Smooth muscle cell (in vitro differentiated cells): ENCODE measurements around the gene TNIP3. TPM values are rescaled to one million over a fixed set of nuclear protein-coding genes. Genes with fewer than 3 reads are reported as not detected.

Source experiments
- DNase-seq: peaks from one replicate; lab custom pipeline; 2025; ENCODE audit not compliant: unreplicated experiment; lab: John Stamatoyannopoulos, UW
- H2AFZ ChIP-seq: fragments of 200-600 bp; sonication (generic); 2 replicates; pipeline ENCODE4 v1.6.0; 2016; ENCODE audit warnings: antibody characterized with exemption, low read depth, mild to moderate bottlenecking
- H3F3A ChIP-seq: fragments of 200-600 bp; sonication (generic); 2 replicates; pipeline ENCODE4 v1.6.0; 2017; ENCODE audit warnings: antibody characterized with exemption, low read depth
- H3K27ac ChIP-seq: fragments of 200-600 bp; sonication (generic); 2 replicates; pipeline ENCODE4 v1.5.1; 2016; ENCODE audit warnings: low read depth, mild to moderate bottlenecking
- H3K27me3 ChIP-seq: fragments of 200-600 bp; sonication (generic); 2 replicates; pipeline ENCODE4 v1.6.1; 2016; ENCODE audit warnings: low read depth, mild to moderate bottlenecking
- H3K36me3 ChIP-seq: fragments of 200-600 bp; sonication (generic); 2 replicates; pipeline ENCODE4 v1.5.1; 2016; ENCODE audit warnings: low read depth
- H3K4me1 ChIP-seq: fragments of 200-600 bp; sonication (generic); 2 replicates; pipeline ENCODE4 v1.5.1; 2016; ENCODE audit warnings: low read depth
- H3K4me2 ChIP-seq: fragments of 200-600 bp; sonication (generic); 2 replicates; pipeline ENCODE4 v1.6.0; 2016; ENCODE audit warnings: mild to moderate bottlenecking
- H3K4me3 ChIP-seq: fragments of 200-600 bp; sonication (generic); 2 replicates; pipeline ENCODE4 v1.5.1; 2016; ENCODE audit warnings: mild to moderate bottlenecking
- H3K79me2 ChIP-seq: fragments of 200-600 bp; sonication (generic); 2 replicates; pipeline ENCODE4 v1.6.0; 2016; ENCODE audit warnings: low read depth, mild to moderate bottlenecking
- H3K9ac ChIP-seq: fragments of 200-600 bp; sonication (generic); 2 replicates; pipeline ENCODE4 v1.6.0; 2016; ENCODE audit warnings: low read depth
- H3K9me3 ChIP-seq: fragments of 200-600 bp; sonication (generic); replicated peaks from 2 replicates; pipeline ENCODE4 v1.5.1; 2016; ENCODE audit warnings: low read depth
- H4K20me1 ChIP-seq: fragments of 200-600 bp; sonication (generic); 2 replicates; pipeline ENCODE4 v1.6.0; 2016; ENCODE audit warnings: low read depth
- WGBS: methylation state at CpG from one replicate; pipeline ENCODE4 v1.1.7; 2016; ENCODE audit warnings: low lambda C conversion rate; 5-methylcytosine and 5-hydroxymethylcytosine counted together
- polyA plus RNA-seq: library from polyadenylated mRNA; unstranded; fragments of >200 nt; fragmentation: Nextera tagmentation; extraction: Ambion mirVana; gene quantifications from 2 replicates; pipeline ENCODE4 v1.2.1, GENCODE V29; 2016
- total RNA-seq: library from RNA; depleted of rRNA; stranded (reverse); fragments of >200 nt; gene quantifications from 2 replicates; pipeline ENCODE4 v1.2.3, GENCODE V29; 2014
- TF ChIP-seq, protein P1 (sequence below): fragments of 200-600 bp; sonication (generic); IDR thresholded peaks from 2 replicates; pipeline ENCODE4 v1.5.1; 2017; ENCODE audit warnings: borderline replicate concordance, mild to moderate bottlenecking, antibody characterized with exemption; ENCODE audit not compliant: insufficient read depth, poor library complexity, severe bottlenecking

The TNIP3 gene
- total and polyA plus RNA-seq, 2 experiments from 2014 or later: 0.33 to 3.2 TPM

DNA sequence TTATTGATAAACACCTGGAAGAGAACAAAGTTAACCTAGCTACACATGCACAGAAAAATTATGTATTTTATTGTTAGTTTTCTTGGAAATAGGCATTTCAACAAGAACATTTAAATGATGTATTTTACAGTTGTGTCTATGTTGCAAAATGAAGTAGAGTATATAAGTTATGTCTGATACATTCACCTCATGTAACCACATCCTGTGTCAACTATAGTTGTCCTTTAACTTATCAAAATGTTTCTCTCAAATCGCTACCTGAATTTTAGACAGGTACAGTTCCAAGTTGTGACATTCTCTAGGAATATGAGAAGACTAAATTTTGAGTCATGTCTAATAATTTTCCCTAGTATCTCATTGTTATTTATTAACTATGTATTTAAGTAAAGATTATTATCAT is 27.2 kb upstream of the TNIP3 start:
- DNase-seq: no peak
- WGBS: 85% methylated on average over 1 of the region's 1 CpG
- TF ChIP-seq, protein P1, sequence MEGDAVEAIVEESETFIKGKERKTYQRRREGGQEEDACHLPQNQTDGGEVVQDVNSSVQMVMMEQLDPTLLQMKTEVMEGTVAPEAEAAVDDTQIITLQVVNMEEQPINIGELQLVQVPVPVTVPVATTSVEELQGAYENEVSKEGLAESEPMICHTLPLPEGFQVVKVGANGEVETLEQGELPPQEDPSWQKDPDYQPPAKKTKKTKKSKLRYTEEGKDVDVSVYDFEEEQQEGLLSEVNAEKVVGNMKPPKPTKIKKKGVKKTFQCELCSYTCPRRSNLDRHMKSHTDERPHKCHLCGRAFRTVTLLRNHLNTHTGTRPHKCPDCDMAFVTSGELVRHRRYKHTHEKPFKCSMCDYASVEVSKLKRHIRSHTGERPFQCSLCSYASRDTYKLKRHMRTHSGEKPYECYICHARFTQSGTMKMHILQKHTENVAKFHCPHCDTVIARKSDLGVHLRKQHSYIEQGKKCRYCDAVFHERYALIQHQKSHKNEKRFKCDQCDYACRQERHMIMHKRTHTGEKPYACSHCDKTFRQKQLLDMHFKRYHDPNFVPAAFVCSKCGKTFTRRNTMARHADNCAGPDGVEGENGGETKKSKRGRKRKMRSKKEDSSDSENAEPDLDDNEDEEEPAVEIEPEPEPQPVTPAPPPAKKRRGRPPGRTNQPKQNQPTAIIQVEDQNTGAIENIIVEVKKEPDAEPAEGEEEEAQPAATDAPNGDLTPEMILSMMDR: no peak
- H3K4me3 ChIP-seq: no peak overlapping the region
- H3K4me1 ChIP-seq: no peaks in the 10 kb centered on the region
- H2AFZ ChIP-seq: no peak overlapping the region
- no peak overlapping the region for H3K9ac ChIP-seq
- no peaks in the 10 kb centered on the region for H3K9me3 ChIP-seq
- H4K20me1 ChIP-seq: no peaks in the 10 kb centered on the region
- no peaks in the 10 kb centered on the region for H3K79me2 ChIP-seq
- peaks cover 9% of the 10 kb centered on the region for H3K27me3 ChIP-seq
- no peaks in the 10 kb centered on the region for H3F3A ChIP-seq
- no peak overlapping the region for H3K27ac ChIP-seq
- no peak overlapping the region for H3K4me2 ChIP-seq
- H3K36me3 ChIP-seq: no peaks in the 10 kb centered on the region

DNA sequence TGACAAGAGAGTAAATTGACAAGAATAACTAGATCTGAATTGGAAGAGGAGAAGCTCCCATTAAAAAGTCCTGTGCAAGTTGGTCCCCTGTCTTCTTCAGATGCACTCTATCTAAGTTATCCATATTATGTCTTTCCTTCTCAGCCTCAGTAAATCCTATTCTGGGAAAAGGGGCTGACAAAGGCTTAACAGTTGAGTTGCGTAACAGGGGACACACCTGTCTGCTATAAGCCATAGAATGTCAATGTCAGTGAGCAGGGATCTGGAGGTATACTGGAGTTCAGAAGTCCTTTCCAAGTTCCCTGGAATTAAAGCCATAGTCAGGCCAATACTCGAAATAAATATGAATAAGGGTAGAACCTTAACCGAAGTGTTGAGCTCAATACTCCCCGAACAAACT is 26.3 kb upstream of the TNIP3 start:
- Histone ChIP-seq H3K27ac (no peak overlapping the region), H3K9ac (no peak overlapping the region), H3K9me3 (no peaks in the 10 kb centered on the region), H3K4me1 (no peaks in the 10 kb centered on the region), H3F3A (no peaks in the 10 kb centered on the region), H3K79me2 (no peaks in the 10 kb centered on the region), H2AFZ (no peak overlapping the region), H3K4me3 (no peak overlapping the region), H3K4me2 (no peak overlapping the region), H4K20me1 (no peaks in the 10 kb centered on the region), H3K36me3 (no peaks in the 10 kb centered on the region), H3K27me3 (peaks cover 9% of the 10 kb centered on the region)
- TF ChIP-seq, protein P1: no peak
- DNase-seq: no peak
- 95% methylated on average over 4 of the region's 4 CpGs for WGBS

DNA sequence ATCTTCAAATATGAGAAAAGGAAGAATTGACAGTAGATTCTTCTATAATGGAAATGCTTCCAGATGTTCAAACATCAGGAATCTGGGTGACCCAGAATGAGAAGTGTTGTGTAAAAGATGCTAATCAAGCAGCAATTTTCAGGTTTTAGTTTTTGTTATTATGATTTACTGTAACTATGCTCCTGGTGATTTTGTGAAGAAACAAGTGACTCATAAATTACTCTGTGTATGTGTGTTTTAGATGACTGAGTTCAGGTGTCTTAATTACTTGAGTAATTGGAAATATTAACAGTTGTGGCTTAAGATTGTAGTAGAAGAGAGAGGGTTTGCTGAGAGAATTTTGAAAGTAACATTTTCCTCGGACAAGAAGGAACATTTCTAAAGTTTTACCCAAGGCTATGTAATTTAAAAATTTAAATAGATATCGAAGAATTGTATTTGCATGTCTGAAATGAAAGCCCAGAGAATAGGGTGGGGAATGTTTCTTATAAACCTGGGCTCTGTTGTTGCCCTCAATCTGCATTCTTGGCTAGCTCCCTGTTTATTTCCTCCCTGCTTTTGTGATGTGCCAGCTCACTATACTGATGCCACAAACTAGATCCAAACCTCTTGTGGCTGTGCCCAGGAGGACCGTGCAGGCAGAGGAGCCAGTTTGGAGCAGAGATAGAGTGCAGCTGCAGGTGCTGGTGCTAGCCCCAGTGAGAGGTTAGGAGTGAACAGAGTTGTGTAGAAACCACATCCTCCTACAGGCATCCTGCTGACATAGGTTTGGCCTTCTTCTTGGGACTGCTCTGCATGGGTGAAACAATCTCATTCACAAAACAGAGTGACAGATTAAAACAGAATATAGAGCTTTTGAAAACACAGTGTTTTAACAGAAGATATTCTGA is 25.4 kb upstream of the TNIP3 start:
- H4K20me1 ChIP-seq: no peaks in the 10 kb centered on the region
- DNase-seq: no peak
- no peaks in the 10 kb centered on the region for H3K36me3 ChIP-seq
- no peak overlapping the region for H3K27ac ChIP-seq
- no peaks in the 10 kb centered on the region for H3K4me1 ChIP-seq
- TF ChIP-seq, protein P1: no peak
- no peaks in the 10 kb centered on the region for H3K79me2 ChIP-seq
- no peaks in the 10 kb centered on the region for H3F3A ChIP-seq
- H3K9ac ChIP-seq: no peak overlapping the region
- no peak overlapping the region for H3K4me2 ChIP-seq
- no peak overlapping the region for H3K4me3 ChIP-seq
- no peaks in the 10 kb centered on the region for H3K9me3 ChIP-seq
- 74% methylated on average over 3 of the region's 3 CpGs for WGBS
- H3K27me3 ChIP-seq: peaks cover 9% of the 10 kb centered on the region
- H2AFZ ChIP-seq: no peak overlapping the region

DNA sequence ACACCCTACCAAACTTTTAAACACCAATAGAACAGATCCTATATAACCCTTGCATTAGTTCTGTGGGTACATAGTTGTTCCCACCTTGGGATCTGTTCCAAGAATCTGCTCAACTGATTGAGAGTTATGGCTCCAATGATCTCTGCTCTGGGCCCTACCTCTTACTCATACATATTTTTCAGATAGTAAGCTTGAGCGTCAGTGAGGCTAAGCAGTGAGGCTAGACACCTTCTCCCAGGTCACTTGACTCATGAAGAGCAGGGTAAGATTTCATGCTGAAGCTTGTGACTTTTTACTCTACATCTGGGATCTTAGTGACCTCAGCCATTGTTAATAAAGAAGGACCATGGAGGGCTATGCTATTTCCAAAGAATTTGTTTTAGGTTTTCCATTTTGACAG is 23.1 kb upstream of the TNIP3 start:
- Histone ChIP-seq H2AFZ (no peak overlapping the region), H3K36me3 (no peaks in the 10 kb centered on the region), H3F3A (no peaks in the 10 kb centered on the region), H3K4me3 (no peak overlapping the region), H3K9ac (no peak overlapping the region), H3K27ac (no peak overlapping the region), H3K4me1 (no peaks in the 10 kb centered on the region), H3K79me2 (no peaks in the 10 kb centered on the region), H3K4me2 (no peak overlapping the region), H3K9me3 (no peaks in the 10 kb centered on the region), H3K27me3 (peaks cover 9% of the 10 kb centered on the region), H4K20me1 (no peaks in the 10 kb centered on the region)
- DNase-seq: no peak
- TF ChIP-seq, protein P1: no peak
- WGBS: 69% methylated on average over 1 of the region's 1 CpG
